Measurements from ENCODE around the gene CISTR.

The CISTR gene

DNA sequence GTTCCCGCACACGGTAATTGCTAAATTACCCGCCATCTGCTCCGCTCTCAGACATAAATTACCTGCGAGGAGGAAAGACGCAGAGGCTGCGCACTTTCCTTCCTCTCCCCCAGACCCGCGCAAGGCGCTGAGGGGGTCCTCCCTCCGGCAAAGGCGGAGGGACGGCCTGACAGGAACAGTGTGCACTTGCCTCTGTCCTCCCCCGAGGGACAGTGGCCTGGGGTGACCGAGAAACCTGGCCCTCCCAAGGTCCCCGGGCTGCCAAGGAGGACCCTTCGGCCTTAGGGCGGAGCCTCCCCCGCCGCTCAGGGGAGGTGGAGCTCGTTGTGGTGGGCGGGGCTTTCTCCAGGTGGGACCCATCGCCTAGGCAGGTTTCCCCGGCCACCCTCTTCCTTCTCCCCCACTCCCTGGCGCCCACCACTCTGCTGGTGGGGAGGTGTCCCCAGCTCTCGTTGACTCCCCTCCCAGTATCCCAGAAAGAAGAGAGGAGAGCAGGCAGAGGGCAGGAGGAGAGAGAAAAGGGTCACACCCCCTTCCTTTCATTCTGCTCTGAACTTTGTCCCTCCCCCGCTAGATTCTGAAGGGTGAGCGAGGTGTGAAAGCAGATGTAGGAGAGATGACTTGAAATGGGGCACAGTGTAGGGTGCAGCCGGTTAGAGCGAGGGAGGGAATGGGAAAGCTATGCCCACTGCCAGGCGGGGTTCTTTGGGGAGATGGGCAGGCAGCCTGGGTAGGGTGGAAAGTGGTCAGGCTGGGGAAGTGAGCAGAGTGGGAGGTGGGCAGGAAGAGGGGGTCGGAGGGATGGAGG is 13.2 kb downstream of the CISTR start:
- ATAC-seq (peak; percentile 70), DNase-seq (peak in 1 of 2 donors; percentile 38)
- H3K4me1 Mint-ChIP-seq, result peaks cover 34% of the 10 kb centered on the region

DNA sequence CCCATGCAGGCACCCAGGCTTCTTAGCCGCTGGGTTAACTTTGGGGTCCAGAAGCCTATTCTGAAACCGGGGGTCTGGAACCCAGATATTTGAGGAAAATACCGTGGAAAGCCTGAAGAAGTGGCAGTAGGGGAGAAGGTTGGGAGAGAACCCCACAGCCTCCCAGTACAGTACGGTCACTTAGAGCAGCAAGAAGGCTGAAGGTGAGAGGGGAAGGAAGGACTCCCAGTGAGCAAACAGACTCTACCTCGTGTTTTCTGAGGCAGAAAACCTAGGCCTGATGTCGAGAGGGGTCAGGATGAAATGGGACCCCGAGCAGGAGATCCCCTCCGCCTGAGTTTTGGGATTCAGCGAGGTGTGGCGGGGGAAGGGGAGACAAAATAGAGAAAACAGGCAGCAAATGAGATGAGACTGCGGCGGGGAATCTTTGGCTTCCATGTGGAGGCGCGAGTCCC is 13.8 kb downstream of the CISTR start:
- DNase-seq, result no peak
- ATAC-seq, result no peak
- peaks cover 16% of the 10 kb centered on the region for H3K27me3 Mint-ChIP-seq
- no peaks in the 10 kb centered on the region for H3K9me3 Mint-ChIP-seq
- peak overlapping the region; percentile 79 for H3K4me3 Mint-ChIP-seq
- peaks cover 30% of the 10 kb centered on the region for H3K4me1 Mint-ChIP-seq
- no peak overlapping the region for H3K27ac Mint-ChIP-seq

More for the DNA sequence above, 13.2 kb downstream of the CISTR start:
- peak overlapping the region; percentile 79 for H3K4me3 Mint-ChIP-seq
- peaks cover 16% of the 10 kb centered on the region for H3K27me3 Mint-ChIP-seq
- H3K9me3 Mint-ChIP-seq, result no peaks in the 10 kb centered on the region
- peak overlapping the region in 1 of 2 donors; percentile 29 for H3K27ac Mint-ChIP-seq

DNA sequence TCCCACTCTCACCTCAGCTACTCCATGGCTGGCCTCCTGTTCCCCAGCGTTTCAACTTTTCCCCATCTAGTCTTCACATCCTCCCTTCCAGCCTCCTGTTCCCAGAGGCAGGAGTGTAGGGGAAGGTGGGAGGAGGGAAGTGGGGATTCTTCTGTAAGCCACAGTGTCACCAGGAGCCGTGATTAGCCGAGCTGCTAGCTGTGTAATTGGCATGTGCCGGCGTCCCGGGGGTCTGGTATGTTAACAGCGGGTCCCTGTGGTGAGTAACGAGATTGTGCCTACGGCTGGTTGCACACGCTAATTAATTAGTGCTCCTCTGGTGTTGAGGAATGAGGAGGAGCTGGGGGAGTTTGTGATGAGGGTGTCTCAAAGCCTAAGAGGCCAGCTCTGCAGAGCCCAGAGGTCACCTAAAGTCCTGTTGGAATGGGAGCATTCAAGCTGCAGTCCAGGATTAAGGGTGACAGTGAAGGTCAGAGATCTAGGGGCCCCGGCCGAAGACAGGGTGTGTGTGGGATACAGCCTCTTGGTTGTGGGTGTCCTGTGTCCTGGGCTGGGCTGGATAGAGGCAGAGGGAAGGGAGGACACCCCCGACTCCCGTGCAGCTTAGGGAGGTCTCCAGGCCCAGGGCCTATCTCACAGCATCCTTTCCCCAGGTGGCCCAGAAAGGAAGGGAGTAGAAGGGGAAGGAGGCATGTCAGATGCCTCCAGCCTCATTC is 14.5 kb downstream of the CISTR start:
- Mint-ChIP-seq H3K27ac (no peak overlapping the region), H3K4me1 (peaks cover 27% of the 10 kb centered on the region), H3K9me3 (no peaks in the 10 kb centered on the region), H3K27me3 (peaks cover 16% of the 10 kb centered on the region), H3K4me3 (no peak overlapping the region)
- ATAC-seq, result no peak
- DNase-seq, result no peak

DNA sequence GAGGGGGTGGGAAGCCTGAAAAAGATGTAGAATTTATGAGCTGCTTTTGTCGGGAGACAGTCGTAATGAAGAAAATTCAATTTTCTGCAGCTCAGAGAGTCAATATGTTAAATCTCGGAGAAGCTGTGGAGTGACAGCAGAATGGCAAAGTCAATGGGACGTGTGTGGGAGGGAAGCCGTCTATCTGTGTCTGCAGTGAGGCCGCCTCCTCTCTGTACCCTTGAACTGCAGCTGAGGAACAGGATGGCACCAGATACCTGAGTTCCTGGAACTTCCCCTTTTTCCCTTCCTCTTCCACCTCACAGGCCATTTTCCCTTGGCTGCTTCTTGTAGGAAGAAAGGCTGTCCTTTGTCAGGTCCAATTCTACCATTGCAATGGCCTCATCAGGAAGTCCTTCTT is 15.2 kb downstream of the CISTR start:
- Mint-ChIP-seq H3K4me3 (no peak overlapping the region), H3K27ac (no peak overlapping the region), H3K27me3 (peaks cover 16% of the 10 kb centered on the region), H3K9me3 (no peaks in the 10 kb centered on the region), H3K4me1 (peaks cover 27% of the 10 kb centered on the region)
- no peak for ATAC-seq
- no peak for DNase-seq

DNA sequence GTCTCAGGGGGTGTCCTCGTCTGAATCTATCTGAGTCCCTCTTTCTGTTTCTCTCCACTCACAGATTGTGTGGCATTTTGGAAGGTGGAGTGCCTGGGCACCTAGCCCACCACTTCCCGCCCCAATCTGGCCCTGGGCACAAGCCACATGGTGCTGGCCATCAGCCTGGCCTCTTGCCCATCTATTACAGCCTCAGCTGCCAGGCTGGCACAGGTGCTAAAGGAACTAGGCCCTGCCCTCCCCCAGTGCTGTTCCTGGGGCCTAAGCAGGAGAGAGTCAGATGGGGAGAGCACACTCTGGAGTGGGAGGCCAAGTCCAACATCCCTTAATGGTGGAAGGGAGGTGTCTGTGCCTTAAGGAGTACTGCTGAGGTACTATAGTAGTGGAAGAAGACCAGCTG is 16.2 kb downstream of the CISTR start:
- ATAC-seq (no peak), DNase-seq (no peak)
- no peak overlapping the region for H3K27ac Mint-ChIP-seq
- peaks cover 27% of the 10 kb centered on the region for H3K4me1 Mint-ChIP-seq
- H3K4me3 Mint-ChIP-seq, result no peak overlapping the region
- H3K27me3 Mint-ChIP-seq, result peaks cover 16% of the 10 kb centered on the region
- H3K9me3 Mint-ChIP-seq, result no peaks in the 10 kb centered on the region

DNA sequence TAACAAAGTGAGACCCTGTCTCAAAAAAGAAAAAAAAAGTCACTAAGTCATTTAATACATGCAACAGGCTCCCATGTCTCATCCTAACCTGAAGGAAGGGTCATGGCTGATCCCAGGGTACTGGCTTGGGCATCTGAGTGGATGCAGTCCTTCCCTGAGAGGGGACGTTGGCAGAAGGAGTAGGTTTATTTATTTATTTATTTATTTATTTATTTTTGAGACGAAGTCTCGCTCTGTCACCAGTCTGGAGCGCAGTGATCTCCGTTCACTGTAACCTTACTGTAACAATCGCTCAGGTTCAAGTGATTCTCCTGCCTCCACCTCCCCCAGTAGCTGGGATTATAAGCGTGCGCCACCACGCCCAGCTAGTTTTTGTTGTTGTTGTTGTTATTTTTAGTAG is 17.4 kb downstream of the CISTR start:
- Mint-ChIP-seq H3K4me3 (no peak overlapping the region), H3K4me1 (peaks cover 23% of the 10 kb centered on the region), H3K27ac (no peak overlapping the region), H3K9me3 (no peaks in the 10 kb centered on the region), H3K27me3 (peaks cover 16% of the 10 kb centered on the region)
- DNase-seq (no peak), ATAC-seq (no peak)

DNA sequence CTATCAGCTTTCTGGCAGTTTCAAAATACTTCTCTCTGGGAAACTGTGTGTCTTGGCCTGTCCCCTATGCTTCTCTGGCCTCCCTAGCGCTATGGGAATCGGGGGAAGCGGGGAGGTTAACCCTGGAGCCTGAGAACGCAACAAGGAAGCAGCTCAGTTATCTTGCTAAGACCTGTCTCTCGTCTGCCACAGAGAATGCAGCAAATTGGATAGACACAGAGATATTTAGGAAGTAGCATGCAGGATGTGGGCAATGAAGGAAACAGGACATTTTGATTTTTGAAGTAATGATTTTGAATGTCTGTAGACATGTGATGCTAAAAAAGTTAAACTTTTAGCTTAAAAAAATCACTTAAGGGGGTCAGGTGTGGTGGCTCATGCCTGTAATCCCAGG is 18.0 kb downstream of the CISTR start:
- H3K4me3 Mint-ChIP-seq, result no peak overlapping the region
- H3K9me3 Mint-ChIP-seq, result no peaks in the 10 kb centered on the region
- peaks cover 16% of the 10 kb centered on the region for H3K27me3 Mint-ChIP-seq
- DNase-seq (no peak), ATAC-seq (no peak)
- peaks cover 17% of the 10 kb centered on the region for H3K4me1 Mint-ChIP-seq
- H3K27ac Mint-ChIP-seq, result no peak overlapping the region

DNA sequence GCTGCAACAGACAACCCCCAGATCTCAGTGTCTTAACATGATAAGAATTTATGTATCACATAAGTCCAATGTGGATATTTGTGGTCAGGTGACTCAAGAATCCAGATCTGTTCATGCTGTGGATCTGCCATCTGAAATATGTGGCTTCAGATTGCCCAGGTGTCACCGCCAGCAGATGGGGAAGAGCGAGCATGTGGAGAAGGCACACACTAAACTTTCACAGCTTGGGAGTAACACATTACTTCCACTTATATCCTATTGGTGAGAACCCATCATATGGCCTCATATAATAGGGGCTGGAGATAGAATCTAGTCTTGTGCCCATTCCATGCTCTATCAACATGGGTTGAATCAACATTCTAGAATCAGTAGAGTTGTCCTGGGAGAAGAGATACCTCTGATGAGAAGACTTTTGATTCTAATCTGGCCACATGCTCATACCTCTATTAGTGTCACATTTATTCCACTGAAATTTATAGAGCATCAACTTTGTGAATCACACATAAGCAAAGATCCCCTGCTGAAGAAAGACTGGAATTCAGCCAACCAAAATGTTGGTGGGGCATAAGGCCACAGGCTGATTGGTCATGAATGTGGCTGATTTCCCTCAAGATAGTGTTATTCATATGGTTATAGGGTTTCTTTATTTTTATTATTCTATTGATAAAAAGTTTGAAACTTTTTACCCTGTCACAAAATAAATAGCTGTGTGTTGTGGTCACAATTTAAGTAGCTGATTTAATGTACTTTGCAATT is 18.6 kb downstream of the CISTR start:
- Mint-ChIP-seq H3K27ac (no peak overlapping the region), H3K27me3 (peaks cover 16% of the 10 kb centered on the region), H3K4me3 (no peak overlapping the region)

DNA sequence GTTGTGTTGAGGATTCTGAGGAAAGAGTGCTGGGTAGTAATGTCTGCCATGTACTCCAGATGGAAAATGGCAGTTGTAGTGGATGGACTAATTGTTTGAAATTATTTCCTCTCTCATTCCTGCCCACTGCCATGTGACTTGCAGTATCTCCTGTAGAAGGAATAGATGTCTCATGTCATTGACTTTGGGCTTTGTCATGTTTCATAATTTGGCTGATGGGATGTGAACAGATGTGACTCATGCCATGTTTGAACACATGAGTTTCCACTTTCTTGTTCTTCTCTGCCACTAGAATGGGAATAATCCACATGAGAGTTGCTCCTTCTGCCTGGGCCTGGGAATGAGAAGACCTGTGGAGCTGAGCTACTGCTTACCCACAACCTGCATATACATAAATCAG is 22.1 kb downstream of the CISTR start:
- ATAC-seq (no peak), DNase-seq (no peak)
- H3K27me3 Mint-ChIP-seq, result peaks cover 1% of the 10 kb centered on the region
- H3K4me1 Mint-ChIP-seq, result peaks cover 33% of the 10 kb centered on the region
- no peak overlapping the region for H3K4me3 Mint-ChIP-seq
- H3K27ac Mint-ChIP-seq, result peak overlapping the region in 1 of 2 donors; percentile 34
- H3K9me3 Mint-ChIP-seq, result no peaks in the 10 kb centered on the region

More for the DNA sequence above, 18.6 kb downstream of the CISTR start:
- Mint-ChIP-seq H3K9me3 (no peaks in the 10 kb centered on the region), H3K4me1 (peaks cover 15% of the 10 kb centered on the region)
- DNase-seq, result no peak
- ATAC-seq, result no peak

DNA sequence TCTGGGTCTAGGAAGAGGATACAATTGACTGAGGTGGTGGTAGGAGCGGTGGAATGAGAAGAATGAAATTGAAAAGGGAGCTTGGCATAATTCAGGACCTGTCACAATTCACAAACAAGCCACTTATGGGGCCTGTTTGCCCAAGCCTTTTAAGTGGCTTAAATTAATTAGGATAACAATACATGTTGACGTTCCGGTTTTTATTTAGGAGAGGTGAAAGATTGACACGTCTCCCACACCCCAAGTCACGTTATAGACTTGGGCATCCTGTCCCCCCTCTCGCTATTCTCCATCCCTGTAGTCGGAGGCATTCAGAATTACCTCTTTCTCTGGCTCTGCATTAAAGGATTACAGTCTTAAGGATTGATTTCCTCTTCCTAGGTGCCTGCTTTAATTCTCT is 23.6 kb downstream of the CISTR start:
- Mint-ChIP-seq H3K27ac (peak overlapping the region; percentile 89 to 94), H3K4me1 (peaks cover 28% of the 10 kb centered on the region), H3K27me3 (no peaks in the 10 kb centered on the region), H3K4me3 (peak overlapping the region; percentile 92), H3K9me3 (no peaks in the 10 kb centered on the region)
- DNase-seq (no peak), ATAC-seq (no peak)

DNA sequence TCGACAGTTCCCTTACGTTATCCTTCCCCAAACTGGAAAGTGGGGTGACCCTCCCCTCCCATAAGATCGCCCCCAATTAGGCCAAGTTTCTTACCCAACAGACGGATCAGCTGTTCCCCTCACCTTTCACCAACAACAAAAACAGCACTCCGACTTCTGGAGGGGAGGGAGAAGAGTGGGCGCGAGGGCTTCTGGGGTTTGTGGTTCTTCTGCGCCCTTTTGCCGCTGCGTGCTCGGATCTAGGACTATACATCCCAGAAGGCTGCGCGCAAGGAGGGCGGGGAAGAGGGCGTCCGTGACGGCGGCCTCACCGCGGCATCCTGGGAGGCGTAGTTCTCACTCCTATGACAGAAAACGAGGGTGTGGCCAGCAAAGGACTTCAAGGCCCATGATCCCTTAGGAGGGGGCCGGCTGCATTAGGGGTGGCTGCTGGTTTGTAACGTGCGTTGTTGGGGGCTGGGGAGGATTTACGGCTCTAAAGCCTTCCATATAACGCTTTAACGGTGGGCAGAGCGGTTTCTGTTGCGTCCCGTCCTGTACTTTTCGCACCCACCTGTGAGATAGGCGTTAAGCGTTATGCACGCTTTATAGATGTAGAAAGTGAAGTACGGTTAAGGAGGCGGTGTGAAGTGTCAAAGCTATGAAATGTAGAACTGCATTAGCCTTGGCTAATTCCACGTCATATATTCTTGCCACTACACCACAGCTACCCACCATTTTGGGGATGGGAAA is 24.3 kb downstream of the CISTR start, which contains the start of gene CALCOCO1:
Gene CALCOCO1 (minus strand): TSS at position 143 of the 732 bp plus-strand sequence. CDS start 2,210 bp downstream, outside the sequence.
- no peaks in the 10 kb centered on the region for H3K27me3 Mint-ChIP-seq
- ATAC-seq (peak; percentile 98), DNase-seq (peak; percentile 96 to 98)
- H3K9me3 Mint-ChIP-seq, result no peaks in the 10 kb centered on the region
- H3K4me1 Mint-ChIP-seq, result peaks cover 35% of the 10 kb centered on the region
- H3K4me3 Mint-ChIP-seq, result peak within 1 kb of the TSS; percentile 92
- peak within 1 kb of the TSS; percentile 94 to 96 for H3K27ac Mint-ChIP-seq

DNA sequence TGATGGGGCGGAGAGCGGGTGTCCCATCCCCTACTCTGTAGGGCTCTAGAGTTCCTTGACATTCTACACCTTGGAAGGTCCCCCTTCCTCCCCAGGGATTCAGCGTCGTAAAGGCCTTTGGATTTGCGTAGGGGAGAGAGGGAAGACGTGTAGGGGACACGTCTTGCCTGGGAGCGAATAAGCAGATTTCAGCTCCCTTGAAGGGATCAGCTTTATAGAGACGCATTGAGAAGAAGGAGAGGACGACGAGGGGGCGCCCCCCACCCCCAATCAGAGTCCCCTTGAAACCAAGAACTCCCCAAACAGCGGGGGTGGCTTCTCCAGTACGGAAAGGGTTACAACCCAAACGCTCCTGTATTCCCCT is 24.9 kb downstream of the CISTR start:
- no peak for DNase-seq
- H3K4me3 Mint-ChIP-seq, result peak overlapping the region; percentile 92
- H3K27me3 Mint-ChIP-seq, result no peaks in the 10 kb centered on the region
- peak; percentile 21 for ATAC-seq
- no peaks in the 10 kb centered on the region for H3K9me3 Mint-ChIP-seq
- peaks cover 36% of the 10 kb centered on the region for H3K4me1 Mint-ChIP-seq
- peak overlapping the region; percentile 94 to 96 for H3K27ac Mint-ChIP-seq

DNA sequence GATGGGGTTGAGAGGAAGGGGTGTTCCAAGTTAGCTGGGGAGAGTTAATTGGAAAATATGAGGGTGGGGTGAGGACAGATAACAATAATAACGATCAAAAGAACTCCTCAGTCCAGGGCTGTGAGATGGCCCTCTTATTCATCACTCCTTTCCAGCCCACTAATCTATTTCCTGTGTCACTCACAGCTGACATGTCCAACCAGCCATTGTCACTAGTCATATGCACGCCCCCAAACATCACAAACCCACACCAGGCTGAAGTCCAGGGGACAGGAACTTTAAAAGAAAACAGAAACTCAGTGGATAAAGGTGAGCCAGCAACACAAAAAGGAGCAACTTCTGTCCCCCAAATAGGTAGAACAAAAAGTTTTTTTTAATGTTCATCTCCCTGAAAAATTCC is 25.4 kb downstream of the CISTR start:
- Mint-ChIP-seq H3K9me3 (no peaks in the 10 kb centered on the region), H3K27me3 (no peaks in the 10 kb centered on the region), H3K4me3 (peak overlapping the region; percentile 92), H3K27ac (no peak overlapping the region), H3K4me1 (peaks cover 36% of the 10 kb centered on the region)
- DNase-seq (no peak), ATAC-seq (no peak)

DNA sequence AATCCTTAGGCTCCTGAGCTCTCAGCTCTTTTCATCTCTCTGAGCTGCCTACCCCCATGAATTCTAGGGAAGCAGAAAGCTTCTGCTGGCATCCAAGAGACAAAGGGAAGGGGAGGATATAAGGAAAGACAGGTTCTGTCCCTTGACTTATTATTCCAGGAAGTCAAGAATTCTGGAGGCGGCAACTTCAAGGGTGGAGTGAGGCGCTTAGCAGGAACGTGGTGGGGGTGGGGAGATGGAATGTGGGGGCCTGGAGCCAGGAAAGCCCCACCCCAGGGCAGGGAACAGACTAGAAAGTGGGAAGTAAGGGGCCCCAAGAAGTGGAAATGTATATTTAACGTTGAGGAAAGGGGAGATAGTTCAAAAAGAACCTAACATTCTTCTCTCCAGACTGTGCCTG is 26.0 kb downstream of the CISTR start:
- Mint-ChIP-seq H3K4me1 (peaks cover 36% of the 10 kb centered on the region), H3K4me3 (peak overlapping the region; percentile 55 to 92), H3K27me3 (no peaks in the 10 kb centered on the region), H3K9me3 (no peaks in the 10 kb centered on the region), H3K27ac (no peak overlapping the region)
- ATAC-seq, result no peak
- DNase-seq, result no peak

DNA sequence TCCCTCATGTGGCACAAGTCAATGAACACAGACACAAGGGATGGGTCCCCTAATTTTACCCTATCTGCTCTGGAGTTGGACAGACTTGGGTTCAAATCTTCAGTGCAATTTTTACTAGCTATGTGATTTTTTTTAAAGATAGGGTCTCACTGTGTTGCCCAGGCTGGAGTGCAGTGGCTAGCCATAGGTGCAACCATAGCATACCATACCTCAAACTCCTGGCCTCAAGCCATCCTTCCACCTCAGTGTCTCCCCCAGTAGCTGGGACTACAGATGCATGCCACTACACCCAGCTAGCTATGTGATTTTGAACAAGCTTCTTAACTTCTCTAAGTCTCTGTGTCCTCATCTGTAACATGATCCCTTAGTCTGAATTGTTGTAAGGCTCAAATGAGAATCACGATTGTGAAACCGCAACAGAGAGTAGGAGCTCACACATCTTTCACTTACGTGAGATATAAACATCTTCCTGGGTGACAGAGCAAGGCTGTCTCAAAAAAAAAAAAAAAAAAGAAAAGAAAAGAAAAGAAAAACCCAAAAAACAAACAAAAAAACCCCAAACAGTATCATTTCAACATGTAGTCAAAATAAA is 29.2 kb downstream of the CISTR start:
- Mint-ChIP-seq H3K27me3 (no peaks in the 10 kb centered on the region), H3K4me3 (no peak overlapping the region), H3K9me3 (no peaks in the 10 kb centered on the region), H3K4me1 (peaks cover 26% of the 10 kb centered on the region), H3K27ac (no peak overlapping the region)
- ATAC-seq (no peak), DNase-seq (no peak)

Measured in stimulated activated naive CD8-positive, alpha-beta T cell treated with anti-CD3 and anti-CD28 coated beads, Interleukin-15, amount 100 ng/mL, for 72 hours (primary cell).